Stomach smooth muscle (tissue), 2 donors: Measurements from ENCODE around the gene SPNS1.

Experiments
- H3K27ac ChIP-seq: one replicate; pipeline ENCODE4 v1.7.0; 2013; ENCODE audit warnings: mild to moderate bottlenecking, low read length, inconsistent platforms
- H3K27me3 ChIP-seq, 2 donors: one replicate each; pipeline ENCODE4 v1.7.0; 2013; ENCODE audit warnings: low read length in 2 of 2; ENCODE audit not compliant: insufficient read depth in 2 of 2, control insufficient read depth in 1 of 2
- H3K36me3 ChIP-seq, 2 donors: one replicate each; pipeline ENCODE4 v1.7.0; 2013; ENCODE audit warnings: low read length in 2 of 2; ENCODE audit not compliant: control insufficient read depth in 2 of 2, insufficient read depth in 2 of 2
- H3K4me1 ChIP-seq: one replicate; pipeline ENCODE4 v1.7.0; 2013; ENCODE audit warnings: low read length; ENCODE audit not compliant: control insufficient read depth, insufficient read depth
- H3K4me3 ChIP-seq, 2 donors: one replicate each; pipeline ENCODE4 v1.7.0; 2013; ENCODE audit warnings: low read length in 2 of 2
- H3K9ac ChIP-seq, 2 donors: one replicate each; pipeline ENCODE4 v1.7.0; 2013; ENCODE audit warnings: low read length in 2 of 2, mild to moderate bottlenecking in 1 of 2
- H3K9me3 ChIP-seq, 2 donors: one replicate each; pipeline ENCODE4 v1.7.0; 2013; ENCODE audit warnings: low read length in 2 of 2; ENCODE audit not compliant: control insufficient read depth in 2 of 2
- donor health status: healthy.
- donor health status: Pancreatic carcinoma.

The SPNS1 gene

DNA sequence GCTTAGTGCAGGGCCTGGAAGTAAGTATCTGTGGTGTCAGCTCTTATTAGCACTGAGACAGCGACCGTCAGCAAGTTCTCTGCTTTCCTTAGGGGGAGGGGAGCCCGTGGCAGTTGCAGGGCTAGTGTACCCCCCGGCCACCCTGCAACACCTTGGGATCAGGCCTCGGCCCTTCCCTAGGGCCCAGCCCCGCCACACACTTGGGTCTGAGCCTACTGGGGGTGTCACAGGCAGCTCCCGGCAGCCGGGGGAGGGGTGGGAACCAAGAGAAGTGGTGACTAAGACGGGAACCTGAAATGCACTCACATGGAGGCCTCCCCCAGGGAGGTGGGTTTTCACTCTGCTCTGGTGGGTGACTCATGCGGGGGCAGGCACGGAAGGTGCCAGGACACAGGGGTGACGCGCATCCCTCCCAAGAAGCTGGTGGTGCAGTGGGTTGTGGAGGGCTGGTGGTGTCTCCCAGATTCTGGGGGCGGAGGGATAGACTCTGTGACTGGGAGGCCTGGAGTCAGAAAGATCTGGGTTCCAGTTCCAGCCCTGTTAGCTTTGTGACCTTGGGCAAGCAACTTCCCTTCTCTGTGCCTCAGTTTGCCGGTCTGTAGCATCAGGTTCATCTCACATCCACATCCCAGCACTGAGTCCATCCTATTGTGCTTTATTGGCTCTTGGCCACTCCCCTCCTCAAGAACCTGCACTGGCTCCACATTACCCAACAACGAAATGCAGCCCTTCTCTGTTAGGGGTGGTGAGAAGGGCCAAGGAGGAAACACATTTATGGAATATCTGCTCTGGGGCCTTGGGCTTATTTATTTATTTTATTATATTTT is 54.8 kb downstream of the SPNS1 start:
- no peaks in the 10 kb centered on the region for H3K36me3 ChIP-seq
- no peak overlapping the region for H3K4me3 ChIP-seq
- no peaks in the 10 kb centered on the region for H3K9me3 ChIP-seq
- no peak overlapping the region for H3K27ac ChIP-seq
- H3K9ac ChIP-seq, result no peak overlapping the region
- peaks cover 0 to 3% of the 10 kb centered on the region in 2 donors for H3K27me3 ChIP-seq
- H3K4me1 ChIP-seq, result no peaks in the 10 kb centered on the region

DNA sequence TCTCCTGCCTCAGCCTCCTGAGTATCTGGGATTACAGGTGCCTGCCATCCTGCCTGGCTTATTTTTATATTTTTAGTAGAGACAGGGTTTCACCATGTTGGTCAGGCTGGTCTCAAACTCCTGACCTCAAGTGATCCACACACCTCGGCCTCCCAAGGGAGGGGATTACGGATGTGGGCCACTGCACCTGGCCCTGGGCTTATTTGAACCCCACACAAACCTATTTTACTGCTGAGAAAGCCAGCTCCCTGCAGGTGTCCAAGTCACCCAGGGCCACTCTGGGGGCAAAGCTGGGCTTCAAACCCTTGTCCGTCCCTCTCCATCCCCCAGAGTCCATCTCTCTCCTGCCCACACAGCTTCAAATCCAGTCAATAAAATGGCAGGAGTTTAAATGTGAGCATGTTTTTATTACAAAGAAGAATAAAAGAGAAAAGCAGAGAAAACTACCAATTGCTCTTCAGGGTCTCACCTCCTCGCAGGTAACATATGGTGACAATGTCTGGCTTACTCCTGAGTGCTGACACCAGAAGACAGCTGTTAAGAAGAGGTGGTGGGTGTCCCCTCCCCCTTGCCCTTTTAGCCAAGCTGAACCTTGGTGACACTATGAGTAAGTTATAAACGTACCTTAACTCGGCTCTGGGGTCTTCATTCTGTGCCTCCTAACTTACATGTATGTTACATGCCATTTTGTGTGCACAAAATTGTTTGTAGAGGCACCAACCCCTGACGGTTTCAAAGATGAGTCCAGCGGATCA is 55.7 kb downstream of the SPNS1 start:
- no peak overlapping the region for H3K4me3 ChIP-seq
- no peaks in the 10 kb centered on the region for H3K36me3 ChIP-seq
- H3K27ac ChIP-seq, result no peak overlapping the region
- no peak overlapping the region for H3K9ac ChIP-seq
- H3K9me3 ChIP-seq, result no peaks in the 10 kb centered on the region
- peaks cover 0 to 3% of the 10 kb centered on the region in 2 donors for H3K27me3 ChIP-seq
- no peaks in the 10 kb centered on the region for H3K4me1 ChIP-seq
